ENCODE data around the gene SYT15B. TPM values are rescaled to one million over a fixed set of nuclear protein-coding genes. Genes with fewer than 3 reads are reported as not detected.
"Not testable (repeated sequence)": the region's sequence is repeated elsewhere in the genome, so short reads cannot be mapped to it uniquely, and the experiment has no call there.

Gene SYT15B
- 1 to 10 TPM in 5 of 7 donors, under 1 TPM in 2; 0.33 to 3.8 (median 1.4) TPM for total RNA-seq
- 1 to 10 TPM in 1 of 2 donors, under 1 TPM in 1; 0.55 to 1.3 TPM for polyA plus RNA-seq
- long read RNA-seq, donor 1, partial matches to known transcripts: 0 of 9 reads
- long read RNA-seq, donor 1, other reads (novel, unspliced or antisense): 9 of 9 reads
- long read RNA-seq, donor 2, full-length matches to known transcripts: 2 of 7 reads
- long read RNA-seq, donor 2, partial matches to known transcripts: 0 of 7 reads
- long read RNA-seq, donor 2, other reads (novel, unspliced or antisense): 5 of 7 reads
- long read RNA-seq, donor 3, partial matches to known transcripts: 1 of 4 reads
- long read RNA-seq, donor 3, other reads (novel, unspliced or antisense): 2 of 4 reads

DNA sequence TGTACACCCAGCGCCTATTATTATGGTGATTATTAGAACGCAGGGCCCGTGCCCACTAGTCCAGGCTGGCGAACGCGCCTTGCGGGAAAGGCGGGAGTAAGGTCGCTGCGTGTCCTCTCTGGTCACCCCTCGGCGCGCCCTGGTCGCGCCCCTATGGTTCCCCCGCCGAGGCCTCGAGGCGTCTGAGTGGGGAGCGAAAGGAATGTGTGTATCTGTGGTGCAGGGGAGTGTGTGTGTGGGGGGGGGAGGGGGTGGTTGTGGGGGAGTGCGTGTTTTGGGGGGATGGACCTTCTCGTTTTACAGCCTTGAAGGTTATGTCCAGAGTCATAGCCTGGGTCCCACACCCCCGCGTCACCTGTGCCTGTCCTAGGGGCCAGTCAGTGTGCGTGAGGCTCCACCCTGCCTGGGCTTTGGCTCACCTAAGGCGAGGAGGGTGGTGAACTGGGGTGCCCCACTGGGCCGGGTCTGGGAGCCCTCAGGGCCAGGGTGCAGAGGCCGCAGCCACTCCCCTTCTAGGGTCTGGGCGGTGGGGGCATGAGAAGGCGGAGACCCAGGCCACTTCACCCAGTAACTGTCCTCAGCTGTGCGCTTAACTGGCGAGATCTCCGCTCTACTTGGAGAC, at the start of gene SYT15B:
Gene SYT15B, minus strand, starts transcription at position 39 of the 622 bp plus-strand sequence. CDS start 952 bp downstream, outside the sequence.
- H3K27ac ChIP-seq; intact Hi-C loops (cut with DNase I); H3K9me3 ChIP-seq; H3K4me1 ChIP-seq (ENCODE audit: insufficient read depth); H3K27me3 ChIP-seq; H3K36me3 ChIP-seq; H3K4me3 ChIP-seq: not testable (repeated sequence)
- WGBS, 3 donors: 29 to 79% (median 38%) methylated on average over 4 to 27 of the region's 33 CpGs
- peak in 1 of 5 donors; percentile 18 for DNase-seq

DNA sequence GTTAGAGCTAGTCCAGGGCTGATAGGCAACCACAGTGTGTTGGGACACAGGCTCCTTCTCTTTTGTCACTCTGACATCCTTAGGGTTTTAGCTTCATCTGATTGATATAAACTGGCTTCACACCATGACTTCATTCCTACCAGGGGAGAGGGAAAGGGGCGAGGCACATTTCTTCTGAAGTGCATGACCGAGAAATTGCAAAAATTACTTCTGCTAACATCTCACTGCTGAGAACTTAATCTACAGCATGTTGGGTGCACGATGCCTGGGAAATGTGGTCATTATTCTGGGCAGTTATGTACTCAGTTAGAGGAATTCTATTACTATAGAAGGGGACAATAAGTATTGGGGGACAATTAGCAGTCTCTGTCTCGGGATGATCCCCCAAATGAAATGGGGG, 16.2 kb upstream of the SYT15B start:
- 60% methylated on average over 2 of the region's 4 CpGs; no CpG with 5 or more reads in 2 of the 3 donors for WGBS, 3 donors
- intact Hi-C loops (cut with DNase I): not testable (repeated sequence)

DNA sequence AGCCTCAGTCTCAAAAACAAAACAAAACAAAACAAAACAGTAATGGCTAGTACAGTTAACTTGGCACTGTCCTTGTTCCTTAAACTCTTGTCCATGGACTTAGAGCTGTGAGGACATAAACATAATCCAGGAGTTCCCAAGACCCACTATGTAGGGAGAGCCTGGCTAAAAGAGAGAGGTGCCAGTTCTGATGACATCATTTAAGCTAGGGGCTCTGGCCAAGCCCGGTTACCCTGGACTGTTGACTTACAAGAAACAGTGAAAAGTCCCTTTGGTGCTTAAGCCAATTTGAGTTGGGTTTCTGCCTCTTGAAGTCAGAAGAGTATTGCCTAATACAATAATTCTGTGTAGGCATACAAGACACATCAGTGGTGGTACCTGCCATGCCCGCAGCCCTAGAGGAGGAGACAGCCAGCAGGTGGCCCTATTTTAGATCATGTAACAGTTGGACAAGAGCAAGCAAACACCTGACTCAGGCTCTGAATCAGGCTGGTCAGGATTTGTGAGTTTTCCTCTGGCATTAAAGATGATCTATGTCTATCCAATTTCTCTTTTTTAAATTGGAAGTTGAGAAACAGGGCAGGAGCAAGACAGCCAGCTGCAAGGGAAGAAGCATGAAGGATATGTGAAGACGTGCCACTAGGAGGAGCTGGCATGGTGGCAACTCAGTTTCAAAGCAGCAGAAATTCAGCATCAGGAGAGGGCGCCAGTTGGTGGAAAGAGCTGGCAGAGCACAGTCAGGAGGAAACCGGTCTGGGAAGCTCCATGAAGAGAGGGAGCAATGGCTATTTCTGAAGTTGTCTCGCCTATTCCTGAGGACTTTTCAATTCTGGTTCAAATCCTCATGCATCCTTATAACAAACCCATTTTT, 12.2 kb upstream of the SYT15B start:
- H3K4me1 ChIP-seq (ENCODE audit: insufficient read depth); H3K27me3 ChIP-seq; H3K36me3 ChIP-seq; intact Hi-C loops (cut with DNase I); H3K9me3 ChIP-seq; H3K27ac ChIP-seq; H3K4me3 ChIP-seq: not testable (repeated sequence)
- WGBS, 3 donors: 29 to 34% (median 34%) methylated on average over 4 of the region's 6 CpGs
- peak in 2 of 5 donors; percentile 18 to 25 for DNase-seq

More for the DNA sequence above, 16.2 kb upstream of the SYT15B start:
- not testable (repeated sequence) for H3K27me3 ChIP-seq; H3K27ac ChIP-seq; H3K4me3 ChIP-seq; H3K4me1 ChIP-seq (ENCODE audit: insufficient read depth); DNase-seq; H3K36me3 ChIP-seq; H3K9me3 ChIP-seq

DNA sequence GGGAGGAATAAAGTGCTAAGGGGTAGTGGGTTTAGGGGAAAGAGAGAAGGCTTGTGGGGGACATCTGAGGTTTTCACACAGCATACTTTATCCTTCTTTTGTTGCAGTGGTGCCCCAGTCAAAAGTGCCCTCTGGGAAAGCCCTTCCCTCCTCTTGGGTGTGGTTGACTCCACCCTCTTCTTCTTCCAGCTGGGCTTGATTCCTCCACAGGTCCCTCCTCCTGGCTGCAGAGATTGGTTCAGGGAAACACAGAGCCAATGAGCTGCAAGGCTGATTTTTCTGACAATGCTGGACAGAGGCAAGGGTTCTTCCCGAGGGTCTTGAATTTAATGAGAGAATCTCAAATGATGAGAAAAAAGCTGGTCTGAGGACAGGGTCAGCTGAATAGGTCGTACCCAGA, 7.4 kb upstream of the SYT15B start:
- H3K9me3 ChIP-seq; H3K27ac ChIP-seq; H3K36me3 ChIP-seq; intact Hi-C loops (cut with DNase I); H3K27me3 ChIP-seq; H3K4me3 ChIP-seq; DNase-seq; H3K4me1 ChIP-seq (ENCODE audit: insufficient read depth): not testable (repeated sequence)
- WGBS, 3 donors: no CpG with 5 or more reads among the region's 2 CpGs

DNA sequence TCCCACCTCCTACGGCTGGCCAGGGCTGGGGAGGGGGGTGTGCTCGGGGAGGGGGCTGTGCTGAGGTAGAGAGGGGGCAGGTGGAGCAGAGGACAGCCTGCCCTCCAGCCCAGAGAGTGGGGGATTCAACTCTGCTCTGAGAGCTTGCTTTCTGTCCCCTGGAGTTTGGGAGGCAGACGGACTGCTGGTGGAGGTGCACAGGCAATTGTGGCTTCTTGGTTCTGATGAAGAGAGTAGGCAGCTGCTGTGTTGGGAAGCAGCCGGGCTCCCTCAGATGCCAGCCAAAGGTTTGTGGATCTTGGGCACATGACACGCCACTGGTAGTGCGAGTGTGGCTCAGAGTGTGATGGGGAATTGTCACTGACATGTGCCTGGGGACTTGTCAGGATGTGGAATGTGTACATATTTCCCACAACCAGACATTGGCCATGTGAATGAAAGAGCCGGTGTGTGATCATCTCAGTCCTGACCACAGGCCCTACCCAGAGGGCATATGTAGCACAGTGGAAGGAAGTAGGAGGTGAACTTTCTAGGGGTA, 5.3 kb upstream of the SYT15B start:
- H3K27ac ChIP-seq; DNase-seq; H3K36me3 ChIP-seq; H3K4me1 ChIP-seq (ENCODE audit: insufficient read depth); intact Hi-C loops (cut with DNase I); H3K27me3 ChIP-seq; H3K9me3 ChIP-seq; H3K4me3 ChIP-seq: not testable (repeated sequence)
- 66 to 97% (median 80%) methylated on average over 4 to 6 of the region's 7 CpGs for WGBS, 3 donors

DNA sequence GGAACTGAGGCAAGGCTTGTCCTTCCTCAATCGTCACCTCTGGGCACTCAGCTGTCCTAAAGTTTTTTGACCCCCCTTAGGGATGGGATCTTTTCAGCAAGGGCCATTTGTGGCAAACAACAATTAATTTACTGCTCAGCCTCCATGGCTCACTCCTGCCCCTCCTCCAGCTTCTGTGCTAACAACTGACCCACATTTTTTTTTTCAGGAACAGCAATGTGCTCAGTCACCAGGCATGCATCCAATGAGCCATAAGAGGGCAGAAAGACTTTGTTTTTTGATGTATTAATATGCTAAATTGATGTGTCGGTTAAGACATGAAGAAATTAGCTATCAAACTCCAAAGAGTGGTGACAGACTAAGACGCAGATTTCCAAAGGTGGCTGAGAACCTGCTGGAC, 4.7 kb upstream of the SYT15B start:
- DNase-seq; H3K27me3 ChIP-seq; H3K27ac ChIP-seq; H3K4me3 ChIP-seq; H3K9me3 ChIP-seq; H3K4me1 ChIP-seq (ENCODE audit: insufficient read depth); H3K36me3 ChIP-seq; intact Hi-C loops (cut with DNase I): not testable (repeated sequence)
- 35 to 69% (median 50%) methylated on average over 1 to 2 of the region's 3 CpGs for WGBS, 3 donors

DNA sequence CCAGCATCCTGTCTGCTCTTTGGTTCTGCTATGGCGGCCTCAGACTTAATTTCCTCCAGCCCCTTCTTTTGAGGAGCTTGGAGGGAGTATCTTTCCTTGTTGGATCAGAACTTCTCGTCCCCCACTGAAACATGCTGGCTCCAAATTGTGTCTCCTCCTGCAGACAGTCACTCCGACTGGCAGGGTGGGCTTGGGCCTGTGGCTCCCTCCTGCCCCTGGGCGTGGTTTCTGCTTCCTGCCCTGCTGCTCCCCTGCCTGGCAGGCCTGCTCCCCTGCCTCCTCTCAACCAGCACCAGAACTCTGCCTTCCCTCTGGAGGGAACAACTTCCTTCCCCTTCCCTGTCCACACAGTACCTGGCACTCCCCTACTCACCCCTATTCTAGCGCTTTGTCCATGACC, 3.8 kb upstream of the SYT15B start:
- H3K27me3 ChIP-seq; H3K36me3 ChIP-seq; H3K27ac ChIP-seq; H3K9me3 ChIP-seq; intact Hi-C loops (cut with DNase I); DNase-seq; H3K4me3 ChIP-seq; H3K4me1 ChIP-seq (ENCODE audit: insufficient read depth): not testable (repeated sequence)
- 71 to 85% (median 76%) methylated on average over 2 to 3 of the region's 5 CpGs for WGBS, 3 donors

DNA sequence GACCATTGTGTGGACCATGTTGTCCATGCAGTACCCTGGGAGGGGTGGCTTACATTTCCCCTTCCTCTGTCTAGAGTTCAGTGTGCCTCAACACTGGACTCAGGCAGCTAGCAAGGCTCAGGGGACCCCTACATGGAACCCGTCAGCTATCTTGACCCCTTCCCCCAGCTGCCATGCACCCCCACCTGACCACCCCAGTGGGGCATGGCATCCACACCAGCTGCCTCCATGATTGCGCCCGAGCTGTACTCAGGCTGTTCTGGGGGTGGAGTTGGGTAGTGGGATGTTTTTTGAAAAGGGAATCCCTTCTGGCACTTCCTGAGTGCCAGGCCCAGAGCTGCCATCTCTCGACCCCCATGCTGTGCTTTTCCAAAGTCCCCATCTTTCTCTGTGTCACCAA, 1.8 kb upstream of the SYT15B start:
- H3K4me3 ChIP-seq; DNase-seq; H3K36me3 ChIP-seq; H3K27ac ChIP-seq; H3K27me3 ChIP-seq; H3K9me3 ChIP-seq; H3K4me1 ChIP-seq (ENCODE audit: insufficient read depth); intact Hi-C loops (cut with DNase I): not testable (repeated sequence)
- 92 to 100% methylated on average over 2 to 3 of the region's 4 CpGs; no CpG with 5 or more reads in 1 of the 3 donors for WGBS, 3 donors

DNA sequence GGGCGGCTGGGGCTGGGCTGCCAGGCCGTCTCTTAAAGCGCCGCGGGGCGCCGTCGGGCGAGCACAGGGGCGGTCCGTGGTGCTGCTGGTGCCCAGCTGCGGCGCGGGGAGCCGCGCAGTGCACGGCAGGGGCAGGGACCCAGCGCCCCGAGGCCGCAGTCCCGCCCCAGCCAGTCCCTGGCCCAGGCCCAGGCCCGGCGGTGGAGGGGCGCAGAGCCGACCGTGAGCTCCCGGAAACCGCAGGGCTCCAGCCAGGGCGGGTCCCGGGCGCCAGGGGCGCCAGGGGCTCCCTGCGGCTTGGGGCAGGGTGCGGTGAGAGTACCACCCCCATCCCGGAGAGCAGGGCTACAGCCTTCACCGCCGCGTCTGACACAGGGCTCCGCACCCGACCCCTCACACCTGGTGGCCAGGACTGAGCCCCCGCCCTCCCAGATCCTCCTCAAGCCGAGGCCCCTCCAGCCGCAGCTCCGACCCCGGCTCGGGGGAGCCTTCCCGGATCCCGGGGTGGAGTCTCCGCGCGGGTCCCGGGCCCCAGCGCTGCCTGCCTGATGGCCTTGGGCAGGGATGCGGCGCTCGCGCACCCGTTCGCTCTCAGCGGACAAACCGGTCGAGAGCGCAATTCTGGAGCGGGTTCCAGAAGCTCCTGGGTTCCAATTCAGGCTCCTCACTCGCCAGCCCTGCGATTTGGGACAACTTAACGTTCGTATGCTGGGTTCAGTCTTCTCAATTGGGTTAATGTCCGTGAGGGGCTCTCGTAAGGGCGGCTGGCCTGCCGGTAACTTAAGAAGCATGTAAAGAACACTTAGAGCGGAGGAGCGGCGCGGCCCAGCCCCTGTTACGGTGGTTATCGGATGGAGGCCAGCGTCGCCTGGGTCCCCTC, 478 bp downstream of the SYT15B start:
- H3K4me1 ChIP-seq (ENCODE audit: insufficient read depth); H3K27me3 ChIP-seq; H3K4me3 ChIP-seq; H3K9me3 ChIP-seq; intact Hi-C loops (cut with DNase I); H3K27ac ChIP-seq; H3K36me3 ChIP-seq: not testable (repeated sequence)
- DNase-seq: peak in 1 of 5 donors; percentile 42
- WGBS, 3 donors: 0 to 3% (median 0%) methylated on average over 4 to 59 of the region's 80 CpGs

DNA sequence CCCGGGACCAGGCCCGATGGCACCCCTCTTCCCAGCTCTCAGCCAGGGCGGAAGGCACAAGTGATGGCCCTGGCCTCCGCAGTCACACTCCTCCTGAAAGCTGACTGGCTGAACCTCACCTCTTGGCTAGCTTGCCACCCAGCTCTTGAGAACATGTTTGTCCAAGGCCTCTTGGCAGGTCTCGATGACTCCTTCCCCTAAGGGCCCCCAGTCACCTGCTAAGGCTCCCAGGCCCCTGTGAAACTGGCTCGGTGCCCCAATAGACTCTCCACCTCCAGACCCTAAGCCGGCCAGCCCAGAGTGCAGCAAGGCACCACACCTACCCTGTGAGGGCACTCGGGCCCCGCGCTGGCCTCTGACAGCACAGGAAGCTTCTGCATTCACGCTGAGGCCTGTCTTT, 4.5 kb downstream of the SYT15B start:
- DNase-seq; intact Hi-C loops (cut with DNase I): not testable (repeated sequence)
- WGBS, 3 donors: 91% methylated on average over 3 of the region's 11 CpGs; no CpG with 5 or more reads in 2 of the 3 donors

More for the DNA sequence above, 4.5 kb downstream of the SYT15B start:
- H3K4me1 ChIP-seq (ENCODE audit: insufficient read depth); H3K27me3 ChIP-seq; H3K36me3 ChIP-seq; H3K9me3 ChIP-seq; H3K4me3 ChIP-seq; H3K27ac ChIP-seq: not testable (repeated sequence)
